ENCODE measurements around the gene CADPS2. TPM values are rescaled to one million over a fixed set of nuclear protein-coding genes. Genes with fewer than 3 reads are reported as not detected.

The CADPS2 gene
- total and polyA plus RNA-seq, 2 of the 8 experiments (the other 6 are each of a cell fraction or from before 2014, with no cell fraction given): 8.9 to 22.3 TPM

DNA sequence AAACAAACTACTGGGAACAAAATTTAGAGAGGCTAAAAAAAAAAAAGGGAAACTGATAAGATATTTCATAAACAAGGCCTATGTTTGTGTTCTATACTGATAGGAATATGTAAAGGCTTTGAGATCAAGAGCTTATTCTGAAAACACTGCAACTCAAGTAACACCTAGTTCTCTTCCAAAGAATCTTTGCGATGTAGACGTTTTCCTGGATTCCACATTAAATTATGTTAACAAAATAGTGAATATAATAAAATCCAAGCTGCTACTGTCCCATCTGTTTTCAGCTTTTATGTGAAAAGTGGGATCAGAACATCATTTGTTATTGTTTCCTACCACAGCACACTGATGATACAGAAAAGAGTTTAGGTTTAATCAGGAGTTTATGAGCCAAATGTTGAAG is 130.6 kb downstream of the CADPS2 start:
- ChIA-PET CTCF (ENCODE audit: partially characterized antibody) (no interaction called here), POLR2A (ENCODE audit: partially characterized antibody) (no interaction called here)
- Histone ChIP-seq H2BK20ac (ENCODE audit: low read length) (no peak overlapping the region), H4K91ac (replicated peaks; ENCODE audit: insufficient read length, low read length) (no peak overlapping the region), H2AFZ (ENCODE audit: low read length) (no peak overlapping the region), H3K4me3 (ENCODE audit: extremely low read depth in 1 of 4, insufficient read depth in 2 of 4, low read depth in 3 of 4, low read length in 4 of 4) (no peak overlapping the region), H3K56ac (replicated peaks; ENCODE audit: insufficient read length, low read depth, low read length) (no peak overlapping the region), H2BK120ac (replicated peaks; ENCODE audit: low read depth, low read length) (no peak overlapping the region), H4K5ac (ENCODE audit: insufficient read length, low read depth, low read length) (no peak overlapping the region), H3K4ac (replicated peaks; ENCODE audit: insufficient read length, low read depth, low read length) (no peak overlapping the region), H4K20me1 (replicated peaks in 1 of 2; ENCODE audit: control insufficient read depth in 1 of 2, insufficient read depth in 2 of 2, low read length in 2 of 2) (no peaks in the 10 kb centered on the region), H2BK12ac (ENCODE audit: low read depth, low read length) (no peak overlapping the region), H3K9me3 (ENCODE audit: insufficient read depth in 2 of 2, low read depth in 1 of 2, low read length in 1 of 2) (no peaks in the 10 kb centered on the region), H3K36me3 (ENCODE audit: control insufficient read depth in 2 of 4, insufficient read depth in 4 of 4, low read length in 3 of 4) (no peaks in the 10 kb centered on the region), H3K23me2 (ENCODE audit: low read depth, low read length) (no peaks in the 10 kb centered on the region), H3K27me3 (replicated peaks in 1 of 4; ENCODE audit: control insufficient read depth in 3 of 4, extremely low read depth in 1 of 4, insufficient read depth in 3 of 4, low read length in 3 of 4) (no peaks in the 10 kb centered on the region), H3K79me2 (ENCODE audit: control insufficient read depth in 1 of 2, insufficient read depth in 2 of 2, low read length in 2 of 2) (no peaks in the 10 kb centered on the region), H3K79me1 (ENCODE audit: low read depth, low read length) (no peaks in the 10 kb centered on the region), H4K8ac (ENCODE audit: extremely low read depth, insufficient read depth, low read length) (no peak overlapping the region), H3K27ac (ENCODE audit: low read depth, low read length) (no peak overlapping the region), H2AK5ac (ENCODE audit: low read depth, low read length) (no peak overlapping the region), H2BK15ac (ENCODE audit: low read length) (no peak overlapping the region), H3K4me2 (ENCODE audit: insufficient read depth in 1 of 2, low read depth in 2 of 2, low read length in 2 of 2) (no peak overlapping the region), H2BK5ac (ENCODE audit: low read depth, low read length) (no peak overlapping the region), H3K14ac (ENCODE audit: insufficient read length) (no peak overlapping the region), H3K18ac (ENCODE audit: extremely low read depth, low read length) (no peak overlapping the region), H3K23ac (ENCODE audit: insufficient read length) (no peak overlapping the region), H3K4me1 (replicated peaks in 1 of 4; ENCODE audit: control insufficient read depth in 3 of 4, insufficient read depth in 4 of 4, low read length in 3 of 4) (peaks cover 0 to 6% (median 2%) of the 10 kb centered on the region in 4 experiments; a peak in 3 of 7 replicates), H3K9ac (replicated peaks in 1 of 4; ENCODE audit: extremely low read depth in 1 of 4, low read depth in 3 of 4, low read length in 3 of 4) (no peak overlapping the region)
- FAIRE-seq (no peak), DNase-seq (ENCODE audit: low read depth in 1 of 2, low spot score in 2 of 2) (no peak)
- 89% methylated on average over 2 of the region's 2 CpGs; no CpG with 5 or more reads in 1 of the 2 experiments for WGBS, 2 experiments (ENCODE audit: extremely low coverage in 1 of 2, insufficient coverage in 1 of 2, insufficient read length in 1 of 2, insufficient replicate concordance in 2 of 2, low coverage in 1 of 2, low lambda C conversion rate in 2 of 2, missing lambda C conversion rate in 1 of 2)
- TF ChIP-seq JUND (IDR thresholded peaks at IDR 0.05; ENCODE audit: low read length): no peak

Data from H1 (cell line).